ENCODE data around the gene SMARCB1.

SMARCB1 gene

DNA sequence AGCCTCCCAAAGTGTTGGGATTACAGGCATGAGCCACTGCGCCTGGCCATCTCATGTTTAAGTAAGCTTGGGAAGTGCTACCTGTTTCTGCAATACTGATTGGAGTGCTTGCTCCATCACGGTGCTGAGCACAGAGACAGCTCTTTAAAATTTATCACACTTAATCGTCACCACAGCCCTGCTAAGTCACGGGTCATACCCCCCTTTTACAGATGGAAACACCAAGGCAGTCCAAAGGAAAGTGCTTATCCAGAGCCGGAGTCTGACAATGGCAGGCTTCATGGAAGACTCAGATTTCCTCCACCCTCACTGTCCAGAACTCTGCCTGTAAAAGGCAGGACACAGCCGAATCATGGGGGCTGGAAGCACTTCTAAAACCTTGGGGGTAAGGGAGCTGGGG lies 26.7 kb upstream of the SMARCB1 start:
- in situ Hi-C loops (cut with MboI; ENCODE audit: low sequenced_read_pairs): no loop called here

- in situ Hi-C loops (cut with MboI; ENCODE audit: low sequenced_read_pairs): no loop called here
Observed at GRCh38 chr22:23762842-23763578, 23.8 kb upstream of the SMARCB1 start, which contains the start of gene C22orf15. C22orf15 (plus strand) TSS chr22:23762990; CDS start chr22:23763307, 317 bp downstream.

- in situ Hi-C loops (cut with MboI; ENCODE audit: low sequenced_read_pairs): no loop called here
Observed at GRCh38 chr22:23763579-23763945, 23.2 kb upstream of the SMARCB1 start.

GRCh38 chr22:23763954-23764353 lies 22.8 kb upstream of the SMARCB1 start:
- in situ Hi-C loops (cut with MboI; ENCODE audit: low sequenced_read_pairs): no loop called here

DNA sequence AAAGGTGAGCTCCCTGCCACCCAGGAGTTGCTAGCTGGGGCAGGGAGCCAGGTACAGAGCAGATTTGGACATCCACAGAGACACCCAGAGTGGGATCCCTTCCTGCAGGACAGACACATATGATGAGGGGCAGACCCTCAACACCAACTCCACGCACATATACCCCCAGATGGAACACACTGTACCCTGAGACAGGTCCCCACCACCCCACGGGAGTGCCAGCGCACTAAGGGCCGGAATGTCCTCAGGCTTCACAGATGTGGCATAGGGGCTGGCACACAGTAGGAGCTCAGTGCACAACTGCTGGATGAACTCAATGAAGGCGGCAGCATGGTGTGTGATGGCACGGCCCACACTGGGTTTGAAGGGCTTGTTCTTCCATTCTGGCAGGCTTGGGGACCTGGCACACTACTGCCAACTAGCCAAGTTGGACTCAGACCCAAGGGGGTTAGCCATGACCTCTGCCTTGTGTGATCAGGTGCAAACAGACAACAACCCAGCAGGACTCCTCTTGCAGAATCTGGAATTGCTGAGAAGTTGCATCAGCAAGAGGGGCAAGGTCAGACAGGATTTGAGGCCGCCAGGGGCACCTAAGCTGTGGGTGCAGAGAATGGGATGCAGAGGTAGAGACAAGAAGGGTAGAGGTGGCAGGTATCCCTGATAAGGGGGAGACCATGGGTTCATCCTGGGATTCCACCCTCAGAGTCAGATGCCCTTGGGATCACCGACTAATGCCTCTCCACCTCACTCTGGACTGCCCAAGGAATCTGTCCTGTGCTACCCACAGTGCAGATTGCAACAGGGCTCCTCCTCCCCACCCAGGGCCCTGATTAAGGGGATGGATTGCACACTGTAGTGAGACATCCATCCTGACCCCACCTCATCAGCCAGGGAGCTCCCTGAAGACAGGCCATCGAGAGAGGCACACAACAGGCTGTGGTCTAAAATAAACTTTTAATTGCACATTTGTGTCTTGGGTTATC lies 21.6 kb upstream of the SMARCB1 start:
- in situ Hi-C loops (cut with MboI; ENCODE audit: low sequenced_read_pairs): no loop called here

DNA sequence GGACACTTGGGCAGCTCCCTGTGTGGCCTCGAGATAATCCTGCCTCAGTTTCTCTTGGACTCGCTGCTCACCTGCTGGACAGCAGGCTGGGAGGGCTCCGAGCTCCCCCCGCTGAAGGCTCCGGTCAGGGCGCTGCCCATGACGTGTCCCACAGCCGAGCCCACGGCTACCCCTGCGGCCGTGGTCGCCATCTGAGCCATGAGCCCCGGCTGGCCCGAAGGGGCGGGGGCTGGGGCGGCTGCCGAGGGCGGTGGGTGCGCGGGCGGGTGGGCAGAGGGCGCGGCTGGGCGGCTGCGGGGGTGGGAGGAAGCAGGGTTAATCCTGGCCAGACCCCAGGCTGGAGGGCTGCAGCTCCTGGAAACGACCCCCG lies 19.5 kb upstream of the SMARCB1 start:
- in situ Hi-C loops (cut with MboI; ENCODE audit: low sequenced_read_pairs): no loop called here

GRCh38 chr22:23767673-23768548 lies 18.9 kb upstream of the SMARCB1 start, which contains the start of gene CHCHD10:
CHCHD10 (minus strand) TSS chr22:23767972; CDS start chr22:23767874, 98 bp downstream.
- in situ Hi-C loops (cut with MboI; ENCODE audit: low sequenced_read_pairs): no loop called here

- in situ Hi-C loops (cut with MboI; ENCODE audit: low sequenced_read_pairs): no loop called here
Observed at GRCh38 chr22:23769321-23769965, 17.3 kb upstream of the SMARCB1 start.

DNA sequence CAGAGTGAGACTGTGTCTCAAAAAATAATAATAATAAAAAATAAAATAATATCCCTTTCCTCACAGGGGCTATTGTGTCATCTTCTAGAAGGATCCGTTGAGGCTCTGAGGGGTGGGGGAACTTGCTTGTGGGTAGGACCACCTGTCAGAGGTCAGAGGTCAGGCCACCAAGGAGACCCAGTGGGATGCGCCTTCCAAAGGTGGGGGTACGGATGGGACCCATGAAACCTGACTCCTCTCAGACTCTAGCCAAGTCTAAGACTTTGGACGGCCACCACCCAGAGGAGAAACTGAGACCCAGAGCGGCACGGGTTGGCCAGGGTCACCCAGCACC lies 14.5 kb upstream of the SMARCB1 start:
- in situ Hi-C loops (cut with MboI; ENCODE audit: low sequenced_read_pairs): no loop called here

DNA sequence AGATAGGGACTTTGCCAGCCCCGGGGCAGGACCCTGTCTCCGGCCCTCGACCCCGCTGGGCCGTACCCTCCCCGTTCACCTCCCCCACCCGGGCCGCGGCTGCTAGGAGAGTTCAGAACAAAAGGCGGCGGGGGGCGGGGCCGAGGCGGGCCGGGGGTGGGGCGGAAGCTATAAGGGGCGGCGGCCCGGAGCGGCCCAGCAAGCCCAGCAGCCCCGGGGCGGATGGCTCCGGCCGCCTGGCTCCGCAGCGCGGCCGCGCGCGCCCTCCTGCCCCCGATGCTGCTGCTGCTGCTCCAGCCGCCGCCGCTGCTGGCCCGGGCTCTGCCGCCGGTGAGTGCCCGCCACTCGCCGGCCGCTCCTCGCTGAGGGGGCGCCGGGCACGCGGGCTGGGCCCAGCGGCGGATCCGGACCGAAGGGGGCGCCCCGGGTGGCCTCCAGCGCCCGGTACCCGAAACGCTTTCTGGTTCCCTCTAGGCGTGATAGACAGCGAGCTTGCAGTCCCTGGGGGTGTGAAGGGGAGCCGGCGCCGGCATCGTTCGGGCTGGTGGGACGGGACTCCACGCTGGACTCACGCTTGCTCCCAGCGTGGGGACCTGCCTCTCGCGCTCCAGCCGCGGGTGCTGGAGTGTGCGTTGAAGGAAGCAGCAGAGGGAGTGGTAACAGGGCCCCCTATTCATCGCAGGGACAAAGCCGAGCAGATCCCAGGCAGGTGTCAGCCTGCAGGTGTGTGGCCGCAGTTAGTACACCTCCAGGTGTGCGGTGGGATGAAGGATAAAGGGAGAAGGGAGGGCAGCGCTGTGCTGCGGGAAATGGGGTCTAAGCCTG lies 13.9 kb upstream of the SMARCB1 start, which contains the start of gene MMP11:
Gene MMP11, plus strand, starts transcription at position 201 of the 825 bp plus-strand sequence. Its CDS starts 22 bp downstream, at position 223.
- in situ Hi-C loops (cut with MboI; ENCODE audit: low sequenced_read_pairs): no loop called here

DNA sequence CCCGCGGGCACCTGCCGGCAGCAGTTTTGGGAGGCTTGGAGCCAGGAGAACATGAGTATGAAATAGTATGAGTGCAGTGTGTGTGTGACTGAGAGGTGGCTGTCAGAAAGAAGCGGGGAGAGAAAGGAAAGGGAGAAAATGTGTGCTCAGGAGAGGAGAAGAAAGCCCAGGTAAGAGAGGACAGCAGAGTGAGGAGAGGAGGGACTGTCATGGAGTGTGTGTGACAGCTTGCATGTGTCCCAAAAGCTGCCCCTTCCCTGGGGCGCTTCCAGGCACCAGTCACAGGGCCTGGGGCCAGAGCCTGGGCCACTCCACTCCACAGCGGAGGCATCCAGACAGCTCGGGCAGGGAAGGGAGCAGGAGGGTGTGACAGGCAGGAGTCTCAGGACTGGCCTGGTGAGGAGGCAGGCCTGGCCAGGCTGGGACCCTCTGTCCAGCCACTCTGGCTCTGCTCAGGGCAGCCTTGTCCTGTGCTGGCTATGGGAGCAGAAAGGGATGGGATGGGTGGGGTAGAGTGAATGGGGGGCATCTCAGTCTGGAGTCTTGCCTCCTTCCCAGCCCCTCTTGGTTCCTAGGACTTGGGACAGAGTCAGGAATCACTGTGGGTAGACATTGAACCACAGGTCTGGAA lies 13.2 kb upstream of the SMARCB1 start:
- in situ Hi-C loops (cut with MboI; ENCODE audit: low sequenced_read_pairs): no loop called here

- in situ Hi-C loops (cut with MboI; ENCODE audit: low sequenced_read_pairs): no loop called here
Observed at GRCh38 chr22:23774114-23774921, 12.4 kb upstream of the SMARCB1 start.

- in situ Hi-C loops (cut with MboI; ENCODE audit: low sequenced_read_pairs): no loop called here
Observed at GRCh38 chr22:23774922-23775436, 11.8 kb upstream of the SMARCB1 start.

- in situ Hi-C loops (cut with MboI; ENCODE audit: low sequenced_read_pairs): no loop called here
Observed at GRCh38 chr22:23775779-23776375, 10.9 kb upstream of the SMARCB1 start.

- in situ Hi-C loops (cut with MboI; ENCODE audit: low sequenced_read_pairs): no loop called here
Observed at GRCh38 chr22:23777776-23778576, 8.8 kb upstream of the SMARCB1 start.

DNA sequence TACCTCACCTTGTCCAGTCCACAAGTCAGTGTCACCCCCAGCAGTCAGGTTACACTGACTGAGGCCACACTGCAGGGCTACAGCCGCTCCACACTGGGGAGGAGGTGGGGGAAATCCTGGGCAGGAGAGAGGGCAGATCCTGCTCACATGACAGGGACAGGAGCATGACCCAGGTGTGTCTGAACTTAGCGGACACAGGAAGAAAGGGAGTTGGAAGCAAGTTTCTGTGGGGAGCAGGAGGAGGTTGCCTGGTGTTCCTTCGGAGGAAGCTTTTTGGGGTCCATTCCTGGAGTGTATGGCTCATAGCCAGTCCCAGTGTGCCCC lies 8.2 kb upstream of the SMARCB1 start:
- in situ Hi-C loops (cut with MboI; ENCODE audit: low sequenced_read_pairs): no loop called here

GRCh38 chr22:23779083-23779482 lies 7.7 kb upstream of the SMARCB1 start:
- in situ Hi-C loops (cut with MboI; ENCODE audit: low sequenced_read_pairs): no loop called here

Data from HL-60/S4 (cell line).